Measurements from ENCODE around the gene PSRC1.
A peak's percentile ranks its signal among the peaks of the same experiment; 100 is the strongest.

DNA sequence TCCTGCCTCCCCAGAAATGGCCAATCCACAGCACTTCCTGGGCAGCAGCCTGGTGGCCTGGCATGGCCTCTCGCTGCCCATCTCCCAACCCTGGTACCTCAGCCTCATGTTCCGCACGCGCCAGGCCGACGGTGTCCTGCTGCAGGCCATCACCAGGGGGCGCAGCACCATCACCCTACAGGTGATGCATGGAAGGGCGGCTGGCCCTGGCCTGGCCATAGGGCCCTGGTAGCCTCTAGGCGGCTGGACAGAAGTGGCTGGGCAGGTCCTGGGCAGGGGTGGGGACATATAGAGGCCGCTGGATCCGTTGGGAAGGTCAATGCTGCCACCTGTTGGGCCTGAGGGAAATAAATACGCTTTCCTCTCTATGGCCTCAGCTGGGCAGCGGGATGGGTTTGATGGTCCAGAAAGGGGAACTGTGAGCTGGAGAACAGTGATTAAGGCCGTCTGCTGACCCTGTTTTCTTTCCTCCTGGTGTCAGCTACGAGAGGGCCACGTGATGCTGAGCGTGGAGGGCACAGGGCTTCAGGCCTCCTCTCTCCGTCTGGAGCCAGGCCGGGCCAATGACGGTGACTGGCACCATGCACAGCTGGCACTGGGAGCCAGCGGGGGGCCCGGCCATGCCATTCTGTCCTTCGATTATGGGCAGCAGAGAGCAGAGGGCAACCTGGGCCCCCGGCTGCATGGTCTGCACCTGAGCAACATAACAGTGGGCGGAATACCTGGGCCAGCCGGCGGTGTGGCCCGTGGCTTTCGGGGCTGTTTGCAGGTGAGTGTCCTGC, 19.2 kb downstream of the PSRC1 start:
- TF ChIP-seq, protein P1, sequence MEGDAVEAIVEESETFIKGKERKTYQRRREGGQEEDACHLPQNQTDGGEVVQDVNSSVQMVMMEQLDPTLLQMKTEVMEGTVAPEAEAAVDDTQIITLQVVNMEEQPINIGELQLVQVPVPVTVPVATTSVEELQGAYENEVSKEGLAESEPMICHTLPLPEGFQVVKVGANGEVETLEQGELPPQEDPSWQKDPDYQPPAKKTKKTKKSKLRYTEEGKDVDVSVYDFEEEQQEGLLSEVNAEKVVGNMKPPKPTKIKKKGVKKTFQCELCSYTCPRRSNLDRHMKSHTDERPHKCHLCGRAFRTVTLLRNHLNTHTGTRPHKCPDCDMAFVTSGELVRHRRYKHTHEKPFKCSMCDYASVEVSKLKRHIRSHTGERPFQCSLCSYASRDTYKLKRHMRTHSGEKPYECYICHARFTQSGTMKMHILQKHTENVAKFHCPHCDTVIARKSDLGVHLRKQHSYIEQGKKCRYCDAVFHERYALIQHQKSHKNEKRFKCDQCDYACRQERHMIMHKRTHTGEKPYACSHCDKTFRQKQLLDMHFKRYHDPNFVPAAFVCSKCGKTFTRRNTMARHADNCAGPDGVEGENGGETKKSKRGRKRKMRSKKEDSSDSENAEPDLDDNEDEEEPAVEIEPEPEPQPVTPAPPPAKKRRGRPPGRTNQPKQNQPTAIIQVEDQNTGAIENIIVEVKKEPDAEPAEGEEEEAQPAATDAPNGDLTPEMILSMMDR (IDR thresholded peaks at IDR 0.05; ENCODE audit: extremely low read depth in 1 of 2, insufficient read depth in 1 of 2, low read depth in 1 of 2, low read length in 2 of 2), result peak; percentile 100
- TF ChIP-seq EZH2 (IDR thresholded peaks at IDR 0.05; ENCODE audit: borderline replicate concordance, low read depth, low read length, severe bottlenecking), result no peak
- no peak for TF ChIP-seq POLR2A (IDR thresholded peaks at IDR 0.05; ENCODE audit: low read depth, low read length)
- TF ChIP-seq MYC (IDR thresholded peaks at IDR 0.05; ENCODE audit: low read depth, low read length), result peak; percentile 67
- peak; percentile 43 for TF ChIP-seq POLR2AphosphoS5 (IDR thresholded peaks at IDR 0.05; ENCODE audit: insufficient read depth, low read depth, low read length)
- TF ChIP-seq GATA2 (IDR thresholded peaks at IDR 0.05; ENCODE audit: insufficient read depth, insufficient read length, low read depth, low read length), result no peak
- no peak for TF ChIP-seq FOS (IDR thresholded peaks at IDR 0.05; ENCODE audit: borderline replicate concordance, insufficient read depth, low read length)

Data from endothelial cell of umbilical vein (primary cell).